Effector memory CD4-positive, alpha-beta T cell (primary cell): ENCODE measurements around the gene CCS.
A peak's percentile ranks its signal among the peaks of the same experiment; 100 is the strongest.
"Not testable (repeated sequence)": the region's sequence is repeated elsewhere in the genome, so short reads cannot be mapped to it uniquely, and the experiment has no call there.

Source experiments
- DNase-seq, 3 donors: peaks; one replicate each; pipeline ENCODE4 v3.0.0-alpha.2; 2020
- H3K27ac ChIP-seq: 2 replicates; pipeline ENCODE4 v1.7.0; 2013; ENCODE audit warnings: mild to moderate bottlenecking, low read length, moderate library complexity; ENCODE audit not compliant: insufficient read depth, poor library complexity, severe bottlenecking
- H3K27me3 ChIP-seq: replicated peaks from 2 replicates; pipeline ENCODE4 v1.7.0; 2013; ENCODE audit warnings: mild to moderate bottlenecking, low read length; ENCODE audit not compliant: insufficient read depth, control insufficient read depth, poor library complexity, severe bottlenecking
- H3K36me3 ChIP-seq: 2 replicates; pipeline ENCODE4 v1.7.0; 2013; ENCODE audit warnings: mild to moderate bottlenecking, low read length, moderate library complexity; ENCODE audit not compliant: control insufficient read depth, insufficient read depth
- H3K4me1 ChIP-seq: 2 replicates; pipeline ENCODE4 v1.7.0; 2013; ENCODE audit warnings: low read length, mild to moderate bottlenecking; ENCODE audit not compliant: control insufficient read depth, insufficient read depth, poor library complexity, severe bottlenecking
- H3K4me3 ChIP-seq: 2 replicates; pipeline ENCODE4 v1.7.0; 2013; ENCODE audit warnings: low read length, low read depth, mild to moderate bottlenecking; ENCODE audit not compliant: insufficient read depth, poor library complexity, severe bottlenecking
- H3K9me3 ChIP-seq: 2 replicates; pipeline ENCODE4 v1.7.0; 2013; ENCODE audit warnings: mild to moderate bottlenecking, low read length, moderate library complexity; ENCODE audit not compliant: control insufficient read depth
- total RNA-seq, 3 donors: gene quantifications; one replicate each; lab custom pipeline; 2026; lab: John Stamatoyannopoulos, UW

CCS gene, protein sequence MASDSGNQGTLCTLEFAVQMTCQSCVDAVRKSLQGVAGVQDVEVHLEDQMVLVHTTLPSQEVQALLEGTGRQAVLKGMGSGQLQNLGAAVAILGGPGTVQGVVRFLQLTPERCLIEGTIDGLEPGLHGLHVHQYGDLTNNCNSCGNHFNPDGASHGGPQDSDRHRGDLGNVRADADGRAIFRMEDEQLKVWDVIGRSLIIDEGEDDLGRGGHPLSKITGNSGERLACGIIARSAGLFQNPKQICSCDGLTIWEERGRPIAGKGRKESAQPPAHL
- total RNA-seq = 14.4 to 21.6 (median 21.5) reads per million in 3 donors

GRCh38 chr11:66592457-66593302 is at the start of gene CCS, which contains the start of gene CCDC87:
Gene CCS, plus strand, starts transcription at chr11:66593185. Its CDS starts 77 bp downstream, at chr11:66593262.
Gene CCDC87, minus strand, starts transcription at chr11:66593063. Its CDS starts 48 bp downstream, at chr11:66593015.
- Histone ChIP-seq H3K27ac (peak within 1 kb of the TSS; percentile 81), H3K36me3 (no peaks in the 10 kb centered on the region), H3K4me1 (peaks cover 11% of the 10 kb centered on the region), H3K27me3 (no peaks in the 10 kb centered on the region), H3K9me3 (no peaks in the 10 kb centered on the region), H3K4me3 (peak within 1 kb of the TSS; percentile 65)
- DNase-seq = peak; percentile 97 to 99 (median 99)

DNA sequence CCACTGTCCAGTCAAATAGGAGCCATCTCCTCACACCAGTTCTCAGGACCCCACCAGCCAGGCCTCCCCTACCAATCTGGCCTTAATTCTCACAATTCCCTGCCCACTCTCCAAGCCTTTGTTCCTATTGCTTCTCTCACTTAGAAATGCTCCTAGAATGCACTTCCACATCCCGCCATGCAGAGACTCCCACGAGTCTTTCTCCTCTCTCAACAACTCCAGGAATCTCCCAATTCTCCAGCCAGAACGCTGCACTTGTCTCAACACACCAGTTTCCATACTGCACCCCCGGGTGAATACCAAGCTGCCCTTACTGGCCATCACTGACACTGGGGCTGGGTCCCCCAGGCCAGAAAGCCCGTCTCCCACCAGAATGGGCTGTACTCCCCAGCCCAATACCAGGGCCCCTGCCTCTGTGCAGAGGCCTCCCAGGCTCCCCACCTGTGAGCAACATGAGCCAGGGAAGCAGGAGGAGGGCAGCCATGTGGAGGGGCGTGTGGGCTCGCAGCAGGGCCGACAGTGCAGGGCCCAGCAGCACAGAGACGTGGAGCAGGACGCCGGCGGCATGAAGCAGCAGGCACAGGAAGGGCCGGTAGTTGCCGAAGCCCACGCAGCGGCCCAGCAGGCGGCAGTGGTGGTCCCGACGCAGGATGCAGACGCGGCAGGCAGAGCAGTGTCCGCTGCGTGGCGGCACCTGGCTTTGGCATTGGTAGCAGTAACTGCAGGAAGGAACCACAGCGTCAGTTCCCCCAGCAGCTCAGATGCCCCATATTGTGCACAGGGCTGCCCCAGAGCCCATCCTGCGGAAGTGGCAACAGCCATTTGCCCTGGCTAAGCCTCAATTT is 49.5 kb upstream of the CCS start:
- peaks cover 22% of the 10 kb centered on the region for H3K36me3 ChIP-seq
- H3K4me1 ChIP-seq = peaks cover 25% of the 10 kb centered on the region
- no peaks in the 10 kb centered on the region for H3K27me3 ChIP-seq
- no peaks in the 10 kb centered on the region for H3K9me3 ChIP-seq
- H3K27ac ChIP-seq = peak overlapping the region; percentile 54
- DNase-seq = peak; percentile 39 to 60 (median 53)
- peak overlapping the region; percentile 12 for H3K4me3 ChIP-seq

DNA sequence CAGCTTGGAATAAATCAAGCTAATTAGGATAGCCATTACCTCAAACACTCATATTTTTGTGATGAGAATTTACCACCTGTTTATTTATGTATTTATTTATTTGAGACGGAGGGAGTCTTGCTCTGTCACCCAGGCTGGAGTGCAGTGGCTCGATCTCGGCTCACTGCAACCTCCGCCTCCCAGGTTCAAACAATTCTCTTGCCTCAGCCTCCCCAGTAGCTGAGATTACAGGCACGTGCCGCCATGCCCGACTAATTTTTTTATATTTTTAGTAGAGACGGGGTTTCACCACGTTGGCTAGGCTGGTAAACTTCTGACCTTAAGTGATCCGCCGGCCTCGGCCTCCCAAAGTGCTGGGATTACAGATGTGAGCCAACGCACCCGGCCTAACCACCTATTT is 48.0 kb upstream of the CCS start:
- Histone ChIP-seq H3K36me3 (peaks cover 11% of the 10 kb centered on the region), H3K4me1 (peaks cover 25% of the 10 kb centered on the region), H3K27ac (peak overlapping the region; percentile 78), H3K4me3 (peak overlapping the region; percentile 70)
- H3K27me3 ChIP-seq, DNase-seq, H3K9me3 ChIP-seq: not testable (repeated sequence)

- H3K36me3 ChIP-seq = peaks cover 5% of the 10 kb centered on the region
- H3K27me3 ChIP-seq = no peaks in the 10 kb centered on the region
- H3K4me3 ChIP-seq = peak within 1 kb of the TSS; percentile 70
- peak within 1 kb of the TSS; percentile 78 for H3K27ac ChIP-seq
- H3K4me1 ChIP-seq = peaks cover 25% of the 10 kb centered on the region
- no peaks in the 10 kb centered on the region for H3K9me3 ChIP-seq
- peak; percentile 80 to 82 (median 81) for DNase-seq
Measured at GRCh38 chr11:66545701-66546367, 47.2 kb upstream of the CCS start, which contains the start of gene ZDHHC24. Gene ZDHHC24, minus strand, starts transcription at chr11:66546048. Its CDS starts 45 bp downstream, at chr11:66546003.

DNA sequence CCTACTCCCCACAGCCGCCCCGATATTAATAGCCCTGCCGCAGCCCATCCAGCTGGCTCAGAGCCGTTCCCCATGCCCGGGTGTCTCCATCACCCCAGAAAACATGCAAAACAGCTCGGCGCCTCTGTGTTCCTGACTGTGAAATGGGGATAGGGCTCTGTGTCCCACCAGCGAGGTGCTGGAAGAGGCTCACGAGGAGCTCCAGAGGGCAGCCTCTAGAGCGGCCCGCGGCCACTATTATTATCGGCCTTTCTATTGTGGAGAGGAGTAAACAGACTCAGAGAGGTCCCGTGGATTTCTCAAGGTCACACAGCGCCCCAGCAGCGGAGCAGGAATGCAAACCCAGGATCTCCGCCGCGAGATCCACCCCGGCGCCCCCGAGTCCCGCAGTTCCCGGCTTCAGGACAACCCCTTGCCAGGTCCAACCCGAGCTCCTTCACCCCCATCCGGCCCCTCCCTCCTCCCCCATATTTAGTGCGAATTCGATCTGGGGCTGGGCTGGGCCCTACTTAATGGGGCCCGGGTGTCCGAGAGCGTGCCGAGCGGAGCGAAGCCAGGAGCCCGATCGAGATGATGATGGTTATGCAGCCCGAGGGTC is 46.5 kb upstream of the CCS start, which contains the start of gene ACTN3:
TSS of gene ACTN3 (plus strand) at position 536 of the 598 bp plus-strand sequence. CDS start at position 571, 35 bp downstream.
- H3K36me3 ChIP-seq = peaks cover 3% of the 10 kb centered on the region
- H3K9me3 ChIP-seq = no peaks in the 10 kb centered on the region
- H3K27me3 ChIP-seq = no peaks in the 10 kb centered on the region
- peaks cover 25% of the 10 kb centered on the region for H3K4me1 ChIP-seq
- peak within 1 kb of the TSS; percentile 70 for H3K4me3 ChIP-seq
- peak within 1 kb of the TSS; percentile 78 for H3K27ac ChIP-seq
- DNase-seq = peak in 1 of 3 donors; percentile 15

DNA sequence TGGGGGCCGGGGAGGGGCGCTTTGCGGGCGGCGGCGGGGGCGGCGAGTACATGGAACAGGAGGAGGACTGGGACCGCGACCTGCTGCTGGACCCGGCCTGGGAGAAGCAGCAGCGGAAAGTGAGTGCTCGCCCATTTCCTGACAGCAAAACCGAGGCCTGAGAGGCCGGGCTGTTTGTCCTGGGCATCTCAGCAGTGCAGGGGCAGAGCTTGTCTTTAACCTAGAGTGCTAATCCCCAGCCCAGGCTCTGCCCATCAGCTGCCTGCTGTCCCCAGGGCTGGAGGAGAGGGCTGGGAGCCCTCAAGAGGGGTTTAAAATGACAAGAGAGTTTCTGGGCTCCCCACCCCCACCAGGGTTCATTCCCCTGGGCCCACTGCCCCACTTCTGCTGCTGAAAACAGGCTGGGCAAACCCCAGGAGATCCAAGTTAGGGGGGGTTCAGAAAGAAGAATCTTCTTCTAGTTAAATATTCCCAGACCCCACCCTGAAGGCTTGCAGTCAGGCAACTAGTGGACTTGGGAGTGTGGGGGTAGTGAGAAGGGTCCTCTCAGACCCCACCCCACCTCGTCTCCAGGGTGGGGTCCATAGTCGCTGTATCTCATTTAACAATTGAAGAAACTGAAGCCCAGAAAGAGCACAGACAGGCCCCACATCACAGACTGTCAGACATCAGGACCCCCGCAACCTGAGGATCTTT is 45.9 kb upstream of the CCS start:
- Histone ChIP-seq H3K9me3 (no peaks in the 10 kb centered on the region), H3K36me3 (no peaks in the 10 kb centered on the region), H3K4me3 (peak overlapping the region; percentile 70), H3K27me3 (no peaks in the 10 kb centered on the region), H3K4me1 (peaks cover 25% of the 10 kb centered on the region), H3K27ac (no peak overlapping the region)
- DNase-seq = no peak

DNA sequence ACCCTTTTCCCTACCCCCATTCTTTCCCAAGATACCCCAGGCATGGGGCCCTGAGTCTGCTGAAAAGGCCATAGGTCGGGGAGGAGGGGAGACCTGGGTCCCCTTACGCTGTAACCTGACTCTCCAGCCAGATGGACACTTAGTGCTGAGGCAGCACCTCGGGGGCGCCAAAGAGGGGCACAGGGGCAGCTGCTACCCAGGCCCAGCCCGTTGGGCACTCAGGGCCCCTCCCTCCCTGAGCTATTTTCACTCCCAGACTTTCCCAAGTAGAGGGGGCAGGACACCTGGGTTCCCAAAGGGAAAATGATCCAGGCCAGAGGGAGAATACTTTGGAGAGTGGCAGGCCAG is 45.3 kb upstream of the CCS start:
- H3K27me3 ChIP-seq = no peaks in the 10 kb centered on the region
- H3K9me3 ChIP-seq = no peaks in the 10 kb centered on the region
- DNase-seq = no peak
- H3K36me3 ChIP-seq = no peaks in the 10 kb centered on the region
- H3K4me3 ChIP-seq = no peak overlapping the region
- H3K4me1 ChIP-seq = peaks cover 25% of the 10 kb centered on the region
- H3K27ac ChIP-seq = no peak overlapping the region

GRCh38 chr11:66548041-66548440 is 44.9 kb upstream of the CCS start:
- no peak for DNase-seq
- no peak overlapping the region for H3K4me3 ChIP-seq
- H3K9me3 ChIP-seq = no peaks in the 10 kb centered on the region
- peaks cover 25% of the 10 kb centered on the region for H3K4me1 ChIP-seq
- H3K27ac ChIP-seq = no peak overlapping the region
- no peaks in the 10 kb centered on the region for H3K27me3 ChIP-seq
- no peaks in the 10 kb centered on the region for H3K36me3 ChIP-seq
